Measurements from ENCODE around the gene ADAMTSL2.

ADAMTSL2 gene

GRCh38 chr9:133600739-133601138 lies 66.2 kb downstream of the ADAMTSL2 start:
- H3K27me3 ChIP-seq (ENCODE audit: control insufficient read depth in 1 of 2, insufficient read depth in 1 of 2, low read length in 2 of 2), result peaks cover 32 to 56% of the 10 kb centered on the region in 2 experiments
- no peak overlapping the region for H2BK5ac ChIP-seq (ENCODE audit: low read depth, low read length, poor library complexity, severe bottlenecking)
- H3K27ac ChIP-seq (ENCODE audit: low read length, poor library complexity, severe bottlenecking), result no peak overlapping the region
- DNase-seq, result no peak
- no peak overlapping the region for H3K9ac ChIP-seq (ENCODE audit: low read length)
- H2BK120ac ChIP-seq (ENCODE audit: low read depth, low read length), result no peak overlapping the region
- no peak overlapping the region for H3K23ac ChIP-seq (ENCODE audit: low read length in 2 of 2)
- no peaks in the 10 kb centered on the region for H3K79me1 ChIP-seq (replicated peaks; ENCODE audit: low read length, poor library complexity, severe bottlenecking)
- no peak overlapping the region for H3K18ac ChIP-seq (ENCODE audit: low read depth in 1 of 2, low read length in 2 of 2)
- no peak overlapping the region for H2AK5ac ChIP-seq (ENCODE audit: low read length, severe bottlenecking)
- no peak overlapping the region for H2BK15ac ChIP-seq (ENCODE audit: low read depth, poor library complexity, severe bottlenecking)
- no peak overlapping the region for H4K91ac ChIP-seq (ENCODE audit: low read length)
- H3K4me1 ChIP-seq (ENCODE audit: control insufficient read depth, insufficient read depth, low read depth, low read length), result no peaks in the 10 kb centered on the region
- H2BK12ac ChIP-seq (ENCODE audit: low read length in 2 of 2), result no peak overlapping the region
- no peak overlapping the region for H3K4me3 ChIP-seq (ENCODE audit: insufficient read depth in 1 of 2, low read depth in 1 of 2, low read length in 2 of 2)
- no peak overlapping the region for H3K14ac ChIP-seq (ENCODE audit: low read length in 2 of 2)
- no peaks in the 10 kb centered on the region for H3K36me3 ChIP-seq (ENCODE audit: control insufficient read depth in 1 of 2, insufficient read depth in 2 of 2, low read depth in 1 of 2, low read length in 2 of 2)
- H3K4ac ChIP-seq (ENCODE audit: low read depth in 1 of 2, low read length in 2 of 2), result no peak overlapping the region
- no peak overlapping the region for H2AFZ ChIP-seq (ENCODE audit: low read depth, low read length)
- no peak overlapping the region for H3K4me2 ChIP-seq (ENCODE audit: low read length, poor library complexity, severe bottlenecking)
- peaks cover 25% of the 10 kb centered on the region for H3K9me3 ChIP-seq (ENCODE audit: control insufficient read depth, low read length)
- WGBS, result 67% methylated on average over 4 of the region's 7 CpGs
- no peak overlapping the region for H4K8ac ChIP-seq (ENCODE audit: low read length)

- Histone ChIP-seq H3K23ac (ENCODE audit: low read length in 2 of 2) (no peak overlapping the region), H3K4me1 (ENCODE audit: control insufficient read depth, insufficient read depth, low read depth, low read length) (no peaks in the 10 kb centered on the region), H2AFZ (ENCODE audit: low read depth, low read length) (no peak overlapping the region), H2BK5ac (ENCODE audit: low read depth, low read length, poor library complexity, severe bottlenecking) (no peak overlapping the region), H3K27me3 (ENCODE audit: control insufficient read depth in 1 of 2, insufficient read depth in 1 of 2, low read length in 2 of 2) (peaks cover 42 to 66% of the 10 kb centered on the region in 2 experiments), H3K4ac (ENCODE audit: low read depth in 1 of 2, low read length in 2 of 2) (no peak overlapping the region), H3K4me2 (ENCODE audit: low read length, poor library complexity, severe bottlenecking) (no peak overlapping the region), H3K14ac (ENCODE audit: low read length in 2 of 2) (no peak overlapping the region), H3K18ac (ENCODE audit: low read depth in 1 of 2, low read length in 2 of 2) (no peak overlapping the region), H3K27ac (ENCODE audit: low read length, poor library complexity, severe bottlenecking) (no peak overlapping the region), H2BK12ac (ENCODE audit: low read length in 2 of 2) (no peak overlapping the region), H2AK5ac (ENCODE audit: low read length, severe bottlenecking) (no peak overlapping the region), H4K91ac (ENCODE audit: low read length) (no peak overlapping the region), H4K8ac (ENCODE audit: low read length) (no peak overlapping the region), H3K9me3 (ENCODE audit: control insufficient read depth, low read length) (peaks cover 19% of the 10 kb centered on the region), H2BK120ac (ENCODE audit: low read depth, low read length) (no peak overlapping the region), H3K9ac (ENCODE audit: low read length) (no peak overlapping the region), H2BK15ac (ENCODE audit: low read depth, poor library complexity, severe bottlenecking) (no peak overlapping the region), H3K4me3 (ENCODE audit: insufficient read depth in 1 of 2, low read depth in 1 of 2, low read length in 2 of 2) (no peak overlapping the region), H3K36me3 (ENCODE audit: control insufficient read depth in 1 of 2, insufficient read depth in 2 of 2, low read depth in 1 of 2, low read length in 2 of 2) (no peaks in the 10 kb centered on the region), H3K79me1 (replicated peaks; ENCODE audit: low read length, poor library complexity, severe bottlenecking) (no peaks in the 10 kb centered on the region)
- WGBS, result 91% methylated on average over 10 of the region's 10 CpGs
- no peak for DNase-seq
Observed at GRCh38 chr9:133601746-133602145, 67.2 kb downstream of the ADAMTSL2 start.

- Histone ChIP-seq H2BK5ac (ENCODE audit: low read depth, low read length, poor library complexity, severe bottlenecking) (no peak overlapping the region), H4K91ac (ENCODE audit: low read length) (no peak overlapping the region), H3K4me3 (ENCODE audit: insufficient read depth in 1 of 2, low read depth in 1 of 2, low read length in 2 of 2) (no peak overlapping the region), H3K4me2 (ENCODE audit: low read length, poor library complexity, severe bottlenecking) (no peak overlapping the region), H2BK15ac (ENCODE audit: low read depth, poor library complexity, severe bottlenecking) (no peak overlapping the region), H4K8ac (ENCODE audit: low read length) (no peak overlapping the region), H2AFZ (ENCODE audit: low read depth, low read length) (no peak overlapping the region), H3K14ac (ENCODE audit: low read length in 2 of 2) (no peak overlapping the region), H3K9me3 (ENCODE audit: control insufficient read depth, low read length) (peaks cover 13% of the 10 kb centered on the region), H3K4me1 (ENCODE audit: control insufficient read depth, insufficient read depth, low read depth, low read length) (no peaks in the 10 kb centered on the region), H3K9ac (ENCODE audit: low read length) (no peak overlapping the region), H2BK12ac (ENCODE audit: low read length in 2 of 2) (no peak overlapping the region), H3K79me1 (replicated peaks; ENCODE audit: low read length, poor library complexity, severe bottlenecking) (no peaks in the 10 kb centered on the region), H2BK120ac (ENCODE audit: low read depth, low read length) (no peak overlapping the region), H3K4ac (ENCODE audit: low read depth in 1 of 2, low read length in 2 of 2) (no peak overlapping the region), H3K27ac (ENCODE audit: low read length, poor library complexity, severe bottlenecking) (no peak overlapping the region), H3K23ac (ENCODE audit: low read length in 2 of 2) (no peak overlapping the region), H3K36me3 (ENCODE audit: control insufficient read depth in 1 of 2, insufficient read depth in 2 of 2, low read depth in 1 of 2, low read length in 2 of 2) (no peaks in the 10 kb centered on the region), H3K18ac (ENCODE audit: low read depth in 1 of 2, low read length in 2 of 2) (no peak overlapping the region), H3K27me3 (ENCODE audit: control insufficient read depth in 1 of 2, insufficient read depth in 1 of 2, low read length in 2 of 2) (peaks cover 47 to 71% of the 10 kb centered on the region in 2 experiments), H2AK5ac (ENCODE audit: low read length, severe bottlenecking) (no peak overlapping the region)
- WGBS, result 84% methylated on average over 10 of the region's 10 CpGs
- DNase-seq, result no peak
Observed at GRCh38 chr9:133602277-133602676, 67.8 kb downstream of the ADAMTSL2 start.

GRCh38 chr9:133603135-133603927 lies 68.8 kb downstream of the ADAMTSL2 start:
- Histone ChIP-seq H3K9ac (ENCODE audit: low read length) (no peak overlapping the region), H3K4ac (ENCODE audit: low read depth in 1 of 2, low read length in 2 of 2) (no peak overlapping the region), H3K4me3 (ENCODE audit: insufficient read depth in 1 of 2, low read depth in 1 of 2, low read length in 2 of 2) (no peak overlapping the region), H4K8ac (ENCODE audit: low read length) (no peak overlapping the region), H2BK15ac (ENCODE audit: low read depth, poor library complexity, severe bottlenecking) (no peak overlapping the region), H2BK5ac (ENCODE audit: low read depth, low read length, poor library complexity, severe bottlenecking) (no peak overlapping the region), H2BK12ac (ENCODE audit: low read length in 2 of 2) (no peak overlapping the region), H2AFZ (ENCODE audit: low read depth, low read length) (no peak overlapping the region), H3K9me3 (ENCODE audit: control insufficient read depth, low read length) (peaks cover 3% of the 10 kb centered on the region), H3K79me1 (replicated peaks; ENCODE audit: low read length, poor library complexity, severe bottlenecking) (no peaks in the 10 kb centered on the region), H3K4me1 (ENCODE audit: control insufficient read depth, insufficient read depth, low read depth, low read length) (no peaks in the 10 kb centered on the region), H3K27me3 (ENCODE audit: control insufficient read depth in 1 of 2, insufficient read depth in 1 of 2, low read length in 2 of 2) (peaks cover 58 to 81% of the 10 kb centered on the region in 2 experiments), H2BK120ac (ENCODE audit: low read depth, low read length) (no peak overlapping the region), H3K18ac (ENCODE audit: low read depth in 1 of 2, low read length in 2 of 2) (no peak overlapping the region), H3K36me3 (ENCODE audit: control insufficient read depth in 1 of 2, insufficient read depth in 2 of 2, low read depth in 1 of 2, low read length in 2 of 2) (no peaks in the 10 kb centered on the region), H2AK5ac (ENCODE audit: low read length, severe bottlenecking) (no peak overlapping the region), H3K14ac (ENCODE audit: low read length in 2 of 2) (no peak overlapping the region), H4K91ac (ENCODE audit: low read length) (no peak overlapping the region), H3K23ac (ENCODE audit: low read length in 2 of 2) (no peak overlapping the region), H3K4me2 (ENCODE audit: low read length, poor library complexity, severe bottlenecking) (no peak overlapping the region), H3K27ac (ENCODE audit: low read length, poor library complexity, severe bottlenecking) (no peak overlapping the region)
- 59% methylated on average over 14 of the region's 14 CpGs for WGBS
- DNase-seq, result no peak
